ENCODE data around the gene SPECC1.

SPECC1 gene

DNA sequence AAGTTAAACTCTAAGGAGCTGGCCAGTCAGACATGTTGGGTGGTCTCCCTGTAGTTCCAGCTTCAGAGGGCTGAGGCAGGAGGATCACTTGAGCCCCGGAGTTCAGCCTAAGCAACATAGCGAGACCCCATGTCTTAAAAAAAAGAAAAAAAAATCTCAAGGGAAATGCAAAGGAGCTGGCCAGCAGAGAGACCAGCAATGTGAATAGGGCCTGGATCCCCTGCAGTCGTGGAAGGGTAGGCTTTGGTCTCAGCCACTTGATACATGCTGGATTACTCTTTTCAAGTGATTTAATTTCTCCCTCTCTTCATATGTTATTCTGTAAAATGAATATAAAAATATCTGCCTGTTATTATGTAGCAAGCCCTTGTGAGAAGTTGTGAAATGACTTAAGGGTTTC is 207.7 kb downstream of the SPECC1 start:
- Histone ChIP-seq H3K79me2 (ENCODE audit: control insufficient read depth, low read length) (no peaks in the 10 kb centered on the region), H3F3A (ENCODE audit: control insufficient read depth, insufficient read depth) (no peaks in the 10 kb centered on the region), H3K9me2 (replicated peaks; ENCODE audit: control insufficient read depth, low read length) (no peaks in the 10 kb centered on the region), H3K27me3 (ENCODE audit: control insufficient read depth, low read length) (no peaks in the 10 kb centered on the region), H3K36me3 (ENCODE audit: control insufficient read depth, low read length) (no peaks in the 10 kb centered on the region), H3K27ac (ENCODE audit: low read depth, low read length) (no peak overlapping the region), H3K9me3 (ENCODE audit: control insufficient read depth, insufficient read depth, low read length) (no peaks in the 10 kb centered on the region), H4K20me1 (ENCODE audit: control insufficient read depth, insufficient read depth, low read depth, low read length) (no peaks in the 10 kb centered on the region), H3K4me3 (ENCODE audit: low read length) (no peak overlapping the region), H3K4me2 (ENCODE audit: low read length) (no peak overlapping the region), H3K4me1 (ENCODE audit: control insufficient read depth, low read length) (no peaks in the 10 kb centered on the region)
- TF ChIP-seq EZH2phosphoT487 (IDR thresholded peaks at IDR 0.05; ENCODE audit: borderline replicate concordance, low read length) = no peak
- TF ChIP-seq, protein P1, sequence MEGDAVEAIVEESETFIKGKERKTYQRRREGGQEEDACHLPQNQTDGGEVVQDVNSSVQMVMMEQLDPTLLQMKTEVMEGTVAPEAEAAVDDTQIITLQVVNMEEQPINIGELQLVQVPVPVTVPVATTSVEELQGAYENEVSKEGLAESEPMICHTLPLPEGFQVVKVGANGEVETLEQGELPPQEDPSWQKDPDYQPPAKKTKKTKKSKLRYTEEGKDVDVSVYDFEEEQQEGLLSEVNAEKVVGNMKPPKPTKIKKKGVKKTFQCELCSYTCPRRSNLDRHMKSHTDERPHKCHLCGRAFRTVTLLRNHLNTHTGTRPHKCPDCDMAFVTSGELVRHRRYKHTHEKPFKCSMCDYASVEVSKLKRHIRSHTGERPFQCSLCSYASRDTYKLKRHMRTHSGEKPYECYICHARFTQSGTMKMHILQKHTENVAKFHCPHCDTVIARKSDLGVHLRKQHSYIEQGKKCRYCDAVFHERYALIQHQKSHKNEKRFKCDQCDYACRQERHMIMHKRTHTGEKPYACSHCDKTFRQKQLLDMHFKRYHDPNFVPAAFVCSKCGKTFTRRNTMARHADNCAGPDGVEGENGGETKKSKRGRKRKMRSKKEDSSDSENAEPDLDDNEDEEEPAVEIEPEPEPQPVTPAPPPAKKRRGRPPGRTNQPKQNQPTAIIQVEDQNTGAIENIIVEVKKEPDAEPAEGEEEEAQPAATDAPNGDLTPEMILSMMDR (IDR thresholded peaks at IDR 0.05; ENCODE audit: low read depth, low read length, poor library complexity, severe bottlenecking) = no peak

DNA sequence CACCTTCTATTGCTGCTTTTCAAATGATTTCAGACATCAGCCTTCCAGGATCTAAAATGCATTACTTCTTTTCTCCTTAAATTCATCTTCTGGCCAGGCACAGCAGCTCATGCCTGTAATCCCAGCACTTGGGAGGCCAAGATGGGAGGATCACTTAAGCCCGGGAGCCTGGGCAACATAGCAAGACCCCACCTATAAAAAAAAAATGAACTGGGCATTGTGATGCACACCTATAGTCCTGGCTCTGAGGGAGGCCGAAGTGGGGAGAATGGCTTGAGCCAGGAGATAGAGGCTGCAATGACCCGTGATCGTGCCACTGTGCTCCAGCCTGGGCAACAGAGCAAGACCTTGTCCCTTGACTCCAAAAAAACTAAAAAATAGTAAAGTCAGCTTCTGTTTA is 208.5 kb downstream of the SPECC1 start:
- no peak overlapping the region for H3K27ac ChIP-seq (ENCODE audit: low read depth, low read length)
- TF ChIP-seq EZH2phosphoT487 (IDR thresholded peaks at IDR 0.05; ENCODE audit: borderline replicate concordance, low read length) = no peak
- TF ChIP-seq, protein P1 (IDR thresholded peaks at IDR 0.05; ENCODE audit: low read depth, low read length, poor library complexity, severe bottlenecking) = no peak
- no peaks in the 10 kb centered on the region for H3F3A ChIP-seq (ENCODE audit: control insufficient read depth, insufficient read depth)
- H4K20me1 ChIP-seq (ENCODE audit: control insufficient read depth, insufficient read depth, low read depth, low read length) = no peaks in the 10 kb centered on the region
- H3K36me3 ChIP-seq (ENCODE audit: control insufficient read depth, low read length) = no peaks in the 10 kb centered on the region
- H3K27me3 ChIP-seq (ENCODE audit: control insufficient read depth, low read length) = no peaks in the 10 kb centered on the region
- no peak overlapping the region for H3K4me3 ChIP-seq (ENCODE audit: low read length)
- H3K9me3 ChIP-seq (ENCODE audit: control insufficient read depth, insufficient read depth, low read length) = no peaks in the 10 kb centered on the region
- no peaks in the 10 kb centered on the region for H3K79me2 ChIP-seq (ENCODE audit: control insufficient read depth, low read length)
- no peak overlapping the region for H3K4me2 ChIP-seq (ENCODE audit: low read length)
- no peaks in the 10 kb centered on the region for H3K4me1 ChIP-seq (ENCODE audit: control insufficient read depth, low read length)
- no peaks in the 10 kb centered on the region for H3K9me2 ChIP-seq (replicated peaks; ENCODE audit: control insufficient read depth, low read length)

DNA sequence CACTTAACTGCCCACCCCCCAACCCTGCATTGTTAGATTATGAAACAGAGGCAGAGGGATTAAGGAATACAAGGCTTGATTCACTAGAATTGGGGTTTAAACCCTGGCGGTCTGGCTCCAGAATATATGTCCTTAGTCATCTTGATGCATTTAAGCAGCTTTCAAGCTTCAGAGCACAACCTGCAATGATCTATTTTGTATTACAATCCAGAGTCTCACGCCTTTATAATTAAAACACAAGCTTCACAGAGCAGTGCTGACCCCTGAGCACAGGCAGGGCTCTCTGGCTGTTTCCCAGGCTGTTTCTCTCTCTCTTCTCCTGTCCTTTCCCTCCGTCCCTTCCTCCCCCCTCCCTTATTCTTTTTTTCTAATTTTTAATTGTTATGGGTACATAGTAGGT is 209.1 kb downstream of the SPECC1 start:
- no peak overlapping the region for H3K4me3 ChIP-seq (ENCODE audit: low read length)
- no peaks in the 10 kb centered on the region for H3K4me1 ChIP-seq (ENCODE audit: control insufficient read depth, low read length)
- H3K36me3 ChIP-seq (ENCODE audit: control insufficient read depth, low read length) = no peaks in the 10 kb centered on the region
- H3K9me2 ChIP-seq (replicated peaks; ENCODE audit: control insufficient read depth, low read length) = no peaks in the 10 kb centered on the region
- no peaks in the 10 kb centered on the region for H3K79me2 ChIP-seq (ENCODE audit: control insufficient read depth, low read length)
- H3K27me3 ChIP-seq (ENCODE audit: control insufficient read depth, low read length) = no peaks in the 10 kb centered on the region
- TF ChIP-seq EZH2phosphoT487 (IDR thresholded peaks at IDR 0.05; ENCODE audit: borderline replicate concordance, low read length) = no peak
- TF ChIP-seq, protein P1 (IDR thresholded peaks at IDR 0.05; ENCODE audit: low read depth, low read length, poor library complexity, severe bottlenecking) = no peak
- H3K27ac ChIP-seq (ENCODE audit: low read depth, low read length) = no peak overlapping the region
- H3K4me2 ChIP-seq (ENCODE audit: low read length) = no peak overlapping the region
- no peaks in the 10 kb centered on the region for H3F3A ChIP-seq (ENCODE audit: control insufficient read depth, insufficient read depth)
- H4K20me1 ChIP-seq (ENCODE audit: control insufficient read depth, insufficient read depth, low read depth, low read length) = no peaks in the 10 kb centered on the region
- no peaks in the 10 kb centered on the region for H3K9me3 ChIP-seq (ENCODE audit: control insufficient read depth, insufficient read depth, low read length)
